T-helper 1 cell treated with Interleukin-12 subunit alpha and Interleukin-12 subunit beta and Interleukin-4 antibody, amounts not matched to agents 30 ng/mL and 1 ng/mL, for 36 hours (primary cell): ENCODE data around the gene NUAK1. TPM values are rescaled to one million over a fixed set of nuclear protein-coding genes. Genes with fewer than 3 reads are reported as not detected.

Source experiments
- intact Hi-C: fragments of 100-400 bp; cut with micrococcal nuclease; formaldehyde crosslinking; loops from one replicate; pipeline ENCODE4 v1.15.1; 2024
- total RNA-seq: library from RNA; stranded (reverse); gene quantifications from 2 replicates; pipeline ENCODE4 v1.2.3, GENCODE V29; 2022

Gene NUAK1
- total RNA-seq, 1 donor from 2014 or later = 0.02 TPM

- intact Hi-C loops = no loop called here
Measured at GRCh38 chr12:106113042-106113441, 25.7 kb downstream of the NUAK1 start.

- intact Hi-C loops = no loop called here
Measured at GRCh38 chr12:106112145-106112821, 26.5 kb downstream of the NUAK1 start.

GRCh38 chr12:106110626-106111300 lies 28.0 kb downstream of the NUAK1 start:
- intact Hi-C loops = no loop called here

- intact Hi-C loops = no loop called here
Measured at GRCh38 chr12:106109168-106109910, 29.4 kb downstream of the NUAK1 start.

GRCh38 chr12:106108185-106108835 lies 30.4 kb downstream of the NUAK1 start:
- intact Hi-C loops = no loop called here

GRCh38 chr12:106107566-106107965 lies 31.2 kb downstream of the NUAK1 start:
- intact Hi-C loops = no loop called here

- intact Hi-C loops = no loop called here
Measured at GRCh38 chr12:106106892-106107291, 31.9 kb downstream of the NUAK1 start.

- intact Hi-C loops = no loop called here
Measured at GRCh38 chr12:106106061-106106566, 32.6 kb downstream of the NUAK1 start.

GRCh38 chr12:106101803-106102202 lies 37.0 kb downstream of the NUAK1 start:
- intact Hi-C loops = no loop called here

- intact Hi-C loops = no loop called here
Measured at GRCh38 chr12:106098691-106099200, 40.0 kb downstream of the NUAK1 start.

GRCh38 chr12:106097011-106097410 lies 41.7 kb downstream of the NUAK1 start:
- intact Hi-C loops = no loop called here

GRCh38 chr12:106096376-106096775 lies 42.4 kb downstream of the NUAK1 start:
- intact Hi-C loops = no loop called here

GRCh38 chr12:106094304-106094703 lies 44.5 kb downstream of the NUAK1 start:
- intact Hi-C loops = no loop called here

GRCh38 chr12:106093246-106093645 lies 45.5 kb downstream of the NUAK1 start:
- intact Hi-C loops = no loop called here

- intact Hi-C loops = no loop called here
Measured at GRCh38 chr12:106091446-106091820, 47.3 kb downstream of the NUAK1 start.

- intact Hi-C loops = no loop called here
Measured at GRCh38 chr12:106090591-106091445, 47.9 kb downstream of the NUAK1 start.

- intact Hi-C loops = no loop called here
Measured at GRCh38 chr12:106089935-106090334, 48.8 kb downstream of the NUAK1 start.

- intact Hi-C loops = no loop called here
Measured at GRCh38 chr12:106088811-106089485, 49.8 kb downstream of the NUAK1 start.

GRCh38 chr12:106088246-106088808 lies 50.4 kb downstream of the NUAK1 start:
- intact Hi-C loops = no loop called here

GRCh38 chr12:106086696-106087095 lies 52.1 kb downstream of the NUAK1 start:
- intact Hi-C loops = no loop called here
